Stimulated activated CD4-positive, alpha-beta T cell treated with anti-CD3 and anti-CD28 coated beads, Interleukin-4, amount 100 ng/mL, for 24 hours (primary cell): ENCODE measurements around the gene ZNF615.
"Not testable (repeated sequence)": the region's sequence is repeated elsewhere in the genome, so short reads cannot be mapped to it uniquely, and the experiment has no call there.

Source experiments
- DNase-seq: peaks from one replicate; pipeline ENCODE4 v3.0.0-alpha.2; 2020

Gene ZNF615

DNA sequence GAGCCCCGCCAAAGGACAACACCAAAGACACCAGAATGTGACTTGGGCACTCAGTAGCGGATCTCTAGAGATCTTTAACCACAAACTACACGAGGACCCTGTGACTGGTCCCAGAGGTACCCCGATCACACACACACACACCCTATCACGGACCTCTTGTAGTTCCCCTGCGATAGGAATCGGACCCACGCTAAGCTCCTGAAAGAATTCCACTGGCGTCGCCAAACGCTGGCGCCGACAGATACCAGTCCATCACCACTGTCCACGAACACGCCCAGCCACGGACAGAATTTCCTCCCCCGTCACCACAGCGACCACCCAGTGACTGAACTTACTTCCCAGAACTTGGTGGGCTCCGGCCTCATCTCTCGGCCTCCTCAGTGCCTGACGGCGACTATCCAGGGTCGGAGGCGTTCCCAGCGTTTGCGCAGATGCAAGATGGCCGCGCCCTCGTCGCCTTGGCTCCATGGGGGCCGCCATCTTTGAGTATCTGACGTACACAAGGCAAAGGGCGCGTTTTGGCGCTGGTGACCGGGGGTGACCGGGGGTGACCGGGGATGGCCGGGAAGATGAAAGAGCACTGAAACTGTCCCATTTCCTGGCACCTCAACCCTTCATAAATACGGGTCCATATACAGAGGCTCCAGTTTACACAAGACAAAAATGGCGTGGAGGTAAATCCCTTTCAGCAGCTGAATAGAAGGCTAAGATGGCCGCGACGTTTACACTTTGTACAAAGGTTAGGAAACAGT, at the start of gene ZNF615:
Gene ZNF615 (minus strand): TSS at position 406 of the 752 bp plus-strand sequence. CDS start 4,500 bp downstream, outside the sequence.
- peak; percentile 90 for DNase-seq

GRCh38 chr19:52056480-52056879, 48.5 kb upstream of the ZNF615 start:
- DNase-seq, result not testable (repeated sequence)

GRCh38 chr19:52051736-52052135, 43.7 kb upstream of the ZNF615 start:
- DNase-seq, result not testable (repeated sequence)

GRCh38 chr19:52048555-52049501, 40.8 kb upstream of the ZNF615 start, which contains the start of gene ZNF432:
Gene ZNF432 (minus strand): TSS chr19:52048838. CDS start chr19:52046868, 1,970 bp downstream.
- DNase-seq, result peak; percentile 81

DNA sequence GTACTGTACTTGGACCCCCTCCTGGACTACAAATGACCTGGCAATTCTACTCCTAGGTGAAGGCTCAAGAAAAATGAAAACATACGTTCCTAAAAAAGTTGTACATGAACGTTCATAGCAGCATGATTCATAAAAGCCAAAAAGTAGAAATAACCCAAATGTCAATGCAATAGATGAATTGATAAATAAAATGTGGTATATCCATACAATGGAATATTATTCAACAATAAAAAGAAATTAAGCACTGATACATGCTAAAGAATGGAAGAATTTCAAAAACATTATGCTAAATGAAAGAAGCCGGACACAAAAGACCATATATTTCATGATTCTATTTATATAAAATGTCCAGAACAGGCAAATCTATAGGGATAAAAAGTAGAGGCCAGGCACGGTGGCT, 31.2 kb upstream of the ZNF615 start:
- no peak for DNase-seq

DNA sequence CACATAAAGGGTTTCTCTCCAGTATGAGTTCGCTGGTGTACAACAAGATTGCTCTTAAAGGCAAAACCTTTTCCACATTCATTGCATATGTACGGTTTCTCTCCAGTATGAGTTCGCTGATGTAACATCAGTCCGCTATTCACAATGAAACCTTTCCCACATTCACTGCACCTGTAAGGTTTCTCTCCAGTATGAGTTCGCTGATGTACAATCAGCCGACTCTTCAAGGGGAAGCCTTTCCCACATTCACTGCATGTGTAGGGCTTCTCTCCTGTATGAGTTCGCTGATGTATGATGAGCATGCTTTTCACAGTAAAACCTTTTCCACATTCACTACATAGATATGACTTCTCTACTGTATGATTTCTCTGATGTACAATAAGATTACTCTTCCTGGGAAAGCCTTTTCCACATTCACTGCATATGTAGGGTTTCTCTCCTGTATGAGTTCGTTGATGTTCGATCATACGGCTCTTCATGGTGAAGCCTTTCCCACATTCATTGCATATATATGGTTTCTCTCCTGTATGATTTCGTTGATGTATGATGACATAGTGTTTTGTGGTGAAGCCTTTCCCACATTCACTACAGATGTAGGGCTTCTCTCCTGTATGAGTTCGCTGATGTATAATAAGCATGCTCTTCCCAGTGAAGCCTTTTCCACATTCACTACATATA, 26.2 kb upstream of the ZNF615 start:
- no peak for DNase-seq

GRCh38 chr19:52028780-52029123, 20.7 kb upstream of the ZNF615 start:
- DNase-seq, result no peak

GRCh38 chr19:52028027-52028779, 20.2 kb upstream of the ZNF615 start, which contains the start of gene ZNF614:
Gene ZNF614 (minus strand): TSS chr19:52028379. CDS start chr19:52025745, 2,634 bp downstream.
- peak; percentile 84 for DNase-seq

DNA sequence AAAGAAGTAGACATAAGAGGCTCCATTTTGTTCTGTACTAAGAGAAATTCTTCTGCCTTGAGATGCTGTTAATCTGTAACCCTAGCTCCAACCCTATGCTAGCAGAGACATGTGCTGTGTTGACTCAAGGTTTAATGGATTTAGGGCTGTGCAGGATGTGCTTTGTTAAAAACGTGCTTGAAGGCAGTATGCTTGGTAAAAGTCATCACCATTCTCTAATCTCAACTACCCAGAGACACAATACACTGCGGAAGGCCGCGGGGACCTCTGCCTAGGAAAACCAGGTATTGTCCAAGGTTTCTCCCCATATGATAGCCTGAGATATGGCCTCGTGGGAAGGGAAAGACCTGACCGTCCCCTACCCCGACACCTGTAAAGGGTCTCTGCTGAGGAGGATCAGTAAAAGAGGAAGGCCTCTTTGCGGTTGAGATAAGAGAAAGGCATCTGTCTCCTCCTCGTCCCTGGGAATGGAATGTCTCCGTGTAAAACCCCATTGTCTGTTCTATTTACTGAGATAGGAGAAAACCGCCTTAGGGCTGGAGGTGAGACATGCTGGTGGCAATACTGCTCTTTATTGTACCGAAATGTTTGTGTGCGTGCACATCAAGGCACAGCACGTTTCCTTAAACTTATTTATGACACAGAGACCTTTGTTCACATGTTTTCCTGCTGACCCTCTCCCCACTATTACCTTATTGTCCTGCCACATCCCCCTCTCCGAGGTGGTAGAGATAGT, 18.4 kb upstream of the ZNF615 start:
- DNase-seq, result not testable (repeated sequence)

GRCh38 chr19:52024478-52024877, 16.5 kb upstream of the ZNF615 start:
- DNase-seq, result not testable (repeated sequence)

DNA sequence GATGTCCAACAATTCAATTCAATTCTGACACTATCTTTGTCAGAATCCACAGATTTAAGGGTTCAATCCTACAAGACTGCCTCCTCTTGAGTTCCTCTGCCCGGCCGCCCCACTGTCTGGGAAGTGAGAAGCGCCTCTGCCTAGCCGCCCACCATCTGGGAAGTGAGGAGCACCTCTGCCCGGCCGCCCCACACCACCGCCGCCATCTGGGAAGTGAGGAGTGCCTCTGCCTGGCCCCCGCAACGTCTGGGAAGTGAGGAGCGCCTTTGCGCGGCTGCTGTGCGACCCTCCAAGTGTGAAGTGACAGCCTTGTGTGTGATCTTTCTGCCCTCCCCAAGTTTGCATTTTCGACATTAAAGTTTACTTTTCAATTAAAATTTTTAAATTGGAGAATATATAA, 14.2 kb upstream of the ZNF615 start:
- DNase-seq, result no peak

DNA sequence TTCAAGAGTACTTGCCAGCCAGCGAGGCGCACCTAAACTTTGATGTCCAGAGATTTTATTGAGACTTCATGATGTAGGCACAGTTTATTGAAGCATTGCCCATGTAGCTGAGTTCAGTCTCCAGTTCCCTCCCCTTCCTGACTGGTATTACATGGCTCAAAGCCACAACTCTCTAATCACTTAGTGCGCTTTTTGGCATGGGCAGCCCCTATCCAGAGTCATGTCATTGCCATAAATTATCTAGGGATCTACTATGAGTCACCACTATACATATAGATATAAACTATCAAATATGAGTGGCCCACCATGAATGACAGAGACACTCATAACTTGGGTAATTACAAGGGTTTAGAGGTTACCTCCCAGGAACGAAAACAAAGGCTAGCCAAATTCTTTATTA, 12.5 kb upstream of the ZNF615 start:
- DNase-seq, result no peak

DNA sequence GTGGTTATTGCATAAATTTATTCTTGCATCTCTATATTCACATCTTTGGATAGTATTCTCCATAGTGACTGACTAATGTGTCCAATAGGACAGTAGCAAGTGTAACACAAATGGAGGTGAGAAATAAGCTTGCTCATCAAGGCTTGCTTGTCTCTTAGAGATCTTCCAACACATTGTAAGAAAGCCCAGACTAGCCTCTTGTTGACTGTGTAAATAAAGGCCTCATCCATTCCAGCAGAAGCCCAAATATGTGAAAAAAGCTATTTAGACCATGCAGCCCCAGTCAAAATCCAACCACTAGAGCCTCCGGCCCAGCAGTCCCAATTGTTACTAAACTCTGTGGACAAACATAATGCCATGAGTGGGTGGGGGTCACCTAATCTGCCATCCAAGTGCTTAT, 2.7 kb upstream of the ZNF615 start:
- no peak for DNase-seq

- DNase-seq, result no peak
These were observed 583 bp downstream of the ZNF615 start for GRCh38 chr19:52007451-52007805.

DNA sequence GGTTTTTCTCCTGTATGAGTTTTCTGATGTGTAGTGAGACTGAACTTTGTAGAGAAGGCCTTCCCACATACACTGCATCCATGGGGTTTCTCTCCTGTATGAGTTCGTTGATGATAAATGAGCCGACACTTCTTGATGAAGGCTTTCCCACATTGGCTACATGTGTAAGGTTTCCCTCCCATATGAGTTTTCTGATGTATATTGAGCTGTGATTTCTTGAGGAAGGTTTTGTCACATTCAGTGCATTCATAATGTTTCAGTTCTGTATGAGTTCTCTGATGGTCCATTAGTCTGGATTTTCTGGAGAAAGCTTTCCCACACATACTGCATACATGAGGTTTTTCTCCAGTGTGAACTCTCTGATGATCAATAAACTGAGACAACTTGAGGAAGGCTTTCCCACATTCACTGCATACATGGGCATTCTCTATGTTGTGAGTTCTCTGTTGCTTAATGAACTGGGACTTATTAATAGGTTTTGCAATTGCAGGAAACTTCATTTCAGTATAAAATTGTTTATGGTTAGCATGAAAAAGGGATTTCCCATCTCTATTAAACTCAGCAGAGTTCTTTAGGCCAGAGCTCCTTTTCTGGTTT, 13.9 kb downstream of the ZNF615 start:
- no peak for DNase-seq

GRCh38 chr19:51993422-51993821, 14.6 kb downstream of the ZNF615 start:
- no peak for DNase-seq

DNA sequence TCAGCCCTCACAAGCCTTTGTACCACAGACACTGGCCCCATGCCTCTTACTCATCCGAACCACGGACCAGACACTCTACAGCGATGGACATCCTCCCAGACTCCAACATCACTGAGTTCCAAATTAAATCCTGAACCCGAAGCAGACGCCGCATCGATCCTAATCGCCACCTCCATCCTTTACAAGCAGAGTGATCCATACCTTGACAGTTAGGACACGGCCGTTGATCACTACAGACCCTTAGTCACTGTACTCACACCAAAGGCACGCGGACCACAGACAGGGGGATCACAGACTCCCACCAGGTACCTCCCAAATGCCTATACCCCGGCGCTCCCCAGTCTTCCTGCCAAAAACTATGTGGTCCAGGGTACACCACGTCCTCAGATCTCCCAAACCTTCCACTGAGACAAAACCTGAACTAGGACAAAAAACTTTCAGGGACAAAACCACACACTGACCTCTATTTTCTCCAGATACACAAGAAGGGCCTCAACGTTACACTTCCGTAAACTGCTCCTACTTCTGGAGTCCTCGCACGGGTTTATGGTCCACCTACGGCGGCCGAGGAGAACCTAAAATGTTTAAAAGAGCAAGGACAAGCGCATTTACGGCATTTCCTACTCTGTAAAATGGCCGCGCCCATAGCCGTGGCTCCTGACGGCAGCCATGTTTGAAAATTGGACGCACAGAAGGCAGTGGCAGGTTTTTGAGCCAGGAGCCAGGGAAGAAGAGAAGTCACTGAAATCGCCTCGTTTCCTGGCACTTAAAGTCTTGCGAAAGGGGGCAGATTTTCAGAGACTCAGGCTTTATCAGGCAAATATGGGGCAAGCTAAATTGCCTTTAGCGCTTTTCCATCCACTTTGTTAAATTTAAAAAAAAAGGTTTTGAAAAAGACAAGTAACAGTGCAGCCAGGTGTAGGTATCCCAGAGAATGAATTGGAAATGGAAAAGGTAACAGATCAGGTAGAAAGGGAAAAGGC, 21.4 kb downstream of the ZNF615 start, which contains the start of gene ZNF350:
Gene ZNF350 (minus strand): TSS at position 532 of the 983 bp plus-strand sequence. CDS start 12,480 bp downstream, outside the sequence.
- peak; percentile 91 for DNase-seq

DNA sequence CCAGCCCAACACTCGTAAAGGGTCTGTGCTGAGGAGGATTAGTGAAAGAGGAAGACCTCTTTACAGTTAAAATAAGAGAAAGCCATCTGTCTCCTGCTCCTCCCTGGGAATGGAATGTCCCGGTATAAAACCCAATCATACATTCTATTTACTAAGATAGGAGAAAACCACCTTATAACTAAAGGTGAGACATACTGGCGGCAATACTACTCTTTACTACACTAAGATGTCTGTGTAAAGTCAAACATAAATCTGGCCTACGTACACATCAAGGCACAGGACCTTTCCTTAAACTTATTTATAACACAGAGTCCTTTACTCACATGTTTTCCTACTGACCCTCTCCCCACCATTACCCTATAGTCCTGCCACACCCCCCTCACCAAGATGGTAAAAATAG, 24.6 kb downstream of the ZNF615 start:
- DNase-seq, result no peak

- not testable (repeated sequence) for DNase-seq
These were observed 27.1 kb downstream of the ZNF615 start for GRCh38 chr19:51980926-51981325.
